K562 (cell line): ENCODE measurements around the gene TIMM22. TPM values are rescaled to one million over a fixed set of nuclear protein-coding genes. Genes with fewer than 3 reads are reported as not detected.

Experiments
- ATAC-seq: fragments of 200-7000 bp; cut with Tn5 transposase; 3 replicates; pipeline ENCODE4 v1.9.1; 2020; ENCODE audit warnings: moderate library complexity
- BruUV-seq: library from RNA; stranded (reverse); fragments of 400-500 nt; replicated peaks from 2 replicates; lab custom pipeline; 2021; lab: Mats Ljungman, UMichigan
- CTCF ChIA-PET: fragments of 300-600 bp; formaldehyde crosslinking; extraction: SDS; loops from one replicate; lab custom pipeline; 2021; ENCODE audit warnings: low intra/inter-chr PET ratio; lab: Yijun Ruan, JAX
- POLR2A ChIA-PET: fragments of 300-600, 350-650 bp; sonication (Branson Sonifier 250); formaldehyde crosslinking; extraction: SDS; loops from one replicate; lab custom pipeline; 2021; ENCODE audit warnings: antibody characterized with exemption, inconsistent platforms; lab: Yijun Ruan, JAX
- DNase-seq, 4 experiments: peaks; one replicate each; pipeline versions ENCODE4 v3.0.0 to v3.0.0-alpha.2; 2011 to 2018; ENCODE audit warnings: low spot score in 3 of 4, mixed read lengths in 3 of 4; ENCODE audit errors: extremely low read depth in 1 of 4
- FAIRE-seq: peaks from 2 replicates; lab custom pipeline; 2011; peaks lifted over from hg19 to GRCh38; lab: Jason Lieb, UNC
- H2AFZ ChIP-seq: 2 replicates; pipeline ENCODE4 v1.6.0; 2011; ENCODE audit warnings: low read depth, low read length, control low read depth, inconsistent platforms
- H3K27ac ChIP-seq: fragments of 200-600 bp; 3 replicates; pipeline ENCODE4 v1.8.0; 2011; ENCODE audit warnings: low read depth, mild to moderate bottlenecking, control low read depth, inconsistent platforms, low read length, moderate library complexity, mixed read lengths; ENCODE audit errors: extremely low read depth
- H3K27me3 ChIP-seq, 2 experiments: fragments of 300-600 bp in 1 of 2; 2 replicates in 1 of 2; 3 replicates in 1 of 2; pipeline versions ENCODE4 v1.6.0 to v1.8.0; 2011; ENCODE audit warnings: inconsistent platforms in 2 of 2, low read length in 2 of 2, mild to moderate bottlenecking in 1 of 2, mixed read lengths in 1 of 2, moderate library complexity in 1 of 2; ENCODE audit not compliant: control insufficient read depth in 2 of 2, insufficient read depth in 2 of 2
- H3K36me3 ChIP-seq: fragments of 300-600 bp; 3 replicates; pipeline ENCODE4 v1.8.0; 2011; ENCODE audit warnings: mild to moderate bottlenecking, low read length, inconsistent platforms; ENCODE audit not compliant: control insufficient read depth, insufficient read depth
- H3K4me1 ChIP-seq, 2 experiments: fragments of 200-600 bp in 1 of 2; replicated peaks in 1 of 2; 2 replicates in 1 of 2; 3 replicates in 1 of 2; pipeline versions ENCODE4 v1.5.1 to v1.8.0; 2011; ENCODE audit warnings: inconsistent platforms in 2 of 2, low read length in 2 of 2, mild to moderate bottlenecking in 1 of 2, mixed read lengths in 1 of 2, moderate library complexity in 1 of 2; ENCODE audit not compliant: control insufficient read depth in 2 of 2, insufficient read depth in 2 of 2
- H3K4me2 ChIP-seq: 2 replicates; pipeline ENCODE4 v1.6.1; 2011; ENCODE audit warnings: low read length, control low read depth, inconsistent platforms, mixed read lengths; ENCODE audit not compliant: insufficient read depth
- H3K4me3 ChIP-seq: fragments of 200-600 bp; sonication (generic), shearing (Covaris generic); 2 replicates; pipeline ENCODE4 v1.5.1; 2016; ENCODE audit warnings: control low read depth, inconsistent platforms
- H3K79me2 ChIP-seq: fragments of 200-600 bp; 3 replicates; pipeline ENCODE4 v1.8.0; 2011; ENCODE audit warnings: low read length, inconsistent platforms; ENCODE audit not compliant: control insufficient read depth, insufficient read depth
- H3K9ac ChIP-seq, 2 experiments: 2 replicates each; pipeline versions ENCODE4 v1.6.0 to v1.6.1; 2011; ENCODE audit warnings: low read depth in 2 of 2, low read length in 2 of 2, control low read depth in 1 of 2, inconsistent platforms in 1 of 2, mild to moderate bottlenecking in 1 of 2, mixed read lengths in 1 of 2; ENCODE audit not compliant: insufficient read depth in 1 of 2
- H3K9me1 ChIP-seq: one replicate; pipeline ENCODE4 v1.6.0; 2011; ENCODE audit warnings: inconsistent platforms, mild to moderate bottlenecking, low read length, moderate library complexity; ENCODE audit not compliant: control insufficient read depth, insufficient read depth
- H3K9me3 ChIP-seq: replicated peaks from 2 replicates; pipeline ENCODE4 v1.5.1; 2011; ENCODE audit warnings: low read depth, low read length, inconsistent platforms; ENCODE audit not compliant: control insufficient read depth, insufficient read depth
- H4K20me1 ChIP-seq: replicated peaks from 2 replicates; pipeline ENCODE4 v1.6.1; 2011; ENCODE audit warnings: low read length, inconsistent platforms, mixed read lengths; ENCODE audit not compliant: control insufficient read depth, insufficient read depth
- ADNP ChIP-seq: fragments of 200-800 bp; sonication (Bioruptor generic); IDR thresholded peaks from 2 replicates; pipeline ENCODE4 v1.6.1; 2016; ENCODE audit warnings: missing genetic modification characterization, missing compliant biosample characterization
- BDP1 ChIP-seq: IDR thresholded peaks from 3 replicates; pipeline ENCODE4 v1.6.1; 2011; ENCODE audit not compliant: insufficient read length, insufficient read depth
- CREB1 ChIP-seq, 2 experiments: sonication (generic) in 1 of 2; formaldehyde crosslinking in 1 of 2; IDR thresholded peaks; 2 replicates each; pipeline versions ENCODE4 v1.6.1 to v1.8.0; 2012 to 2022; ENCODE audit warnings: inconsistent platforms in 1 of 2, mild to moderate bottlenecking in 1 of 2, missing genetic modification reagents in 1 of 2, moderate library complexity in 1 of 2
- GTF2A2 ChIP-seq: IDR thresholded peaks from 2 replicates; pipeline ENCODE4 v1.6.1; 2016; ENCODE audit warnings: mild to moderate bottlenecking, missing genetic modification characterization, missing compliant biosample characterization
- KLF13 ChIP-seq: fragments of 450-650 bp; IDR thresholded peaks from 2 replicates; pipeline ENCODE4 v1.6.1; 2016; ENCODE audit warnings: missing genetic modification characterization, low read depth, mild to moderate bottlenecking, missing compliant biosample characterization, moderate library complexity, borderline replicate concordance
- NBN ChIP-seq: fragments of 450-650 bp; IDR thresholded peaks from 2 replicates; pipeline ENCODE4 v1.6.1; 2016; ENCODE audit warnings: low read depth, mild to moderate bottlenecking
- POLR3A ChIP-seq: IDR thresholded peaks from 2 replicates; pipeline ENCODE4 v1.6.1; 2011; ENCODE audit warnings: borderline replicate concordance, mild to moderate bottlenecking, moderate library complexity; ENCODE audit not compliant: insufficient read length, insufficient read depth; ENCODE audit errors: extremely low read depth
- RBFOX2 ChIP-seq: fragments of 200-400 bp; formaldehyde crosslinking; IDR thresholded peaks from 2 replicates; pipeline ENCODE4 v1.6.1; 2017; ENCODE audit warnings: low read depth, mild to moderate bottlenecking, low read length, moderate library complexity
- SNAPC5 ChIP-seq: fragments of 250-450 bp; sonication (Bioruptor Pico); IDR thresholded peaks from 2 replicates; pipeline ENCODE4 v1.8.0; 2021; ENCODE audit warnings: moderate library complexity, mild to moderate bottlenecking, inconsistent platforms
- TAF15 ChIP-seq: fragments of 200-400 bp; formaldehyde crosslinking; IDR thresholded peaks from 2 replicates; pipeline ENCODE4 v1.6.1; 2017; ENCODE audit warnings: mild to moderate bottlenecking, low read depth, low read length, moderate library complexity
- XRCC5 ChIP-seq: fragments of 200-400 bp; formaldehyde crosslinking; IDR thresholded peaks from 2 replicates; pipeline ENCODE4 v1.6.1; 2017; ENCODE audit warnings: low read depth, mild to moderate bottlenecking, low read length
- ZNF395 ChIP-seq: fragments of 200-800 bp; sonication (Bioruptor generic); IDR thresholded peaks from 2 replicates; pipeline ENCODE4 v1.6.1; 2017; ENCODE audit warnings: missing genetic modification characterization, missing compliant biosample characterization
- ZNF583 ChIP-seq: fragments of 250-450 bp; sonication (Bioruptor Pico); IDR thresholded peaks from 2 replicates; pipeline ENCODE4 v1.4.0; 2020
- ZNF589 ChIP-seq: fragments of 200-800 bp; sonication (Bioruptor generic); IDR thresholded peaks from 2 replicates; pipeline ENCODE4 v1.6.1; 2016; ENCODE audit warnings: low read depth, missing genetic modification characterization, missing compliant biosample characterization
- ZNF592 ChIP-seq: fragments of 450-650 bp; IDR thresholded peaks from 2 replicates; pipeline ENCODE4 v1.6.1; 2017; ENCODE audit warnings: antibody characterized with exemption, mild to moderate bottlenecking
- WGBS: fragments of 100-300 bp; shearing (Covaris generic); methylation state at CpG from one replicate; pipeline ENCODE4 v1.1.6; 2016; ENCODE audit warnings: low coverage, mixed read lengths; ENCODE audit not compliant: insufficient coverage; ENCODE audit errors: missing lambda C conversion rate; 5-methylcytosine and 5-hydroxymethylcytosine counted together
- in situ Hi-C: fragments of 300-500 bp; cut with MboI; formaldehyde crosslinking; loops from 4 replicates; pipeline ENCODE4 v1.15.0; 2018; ENCODE audit warnings: inconsistent platforms, mixed read lengths
- intact Hi-C: fragments of 100-400 bp; cut with micrococcal nuclease; formaldehyde crosslinking; loops from 2 replicates; pipeline ENCODE4 v1.14.2; 2022
- polyA plus RNA-seq, 8 experiments: library from polyadenylated mRNA; depleted of rRNA in 4 of 8; stranded (reverse) in 5 of 8; unstranded in 3 of 8; fragments of >200 nt; fragmentation: Nextera tagmentation in 2 of 8; fragmentation: Illumina TruSeq in 1 of 8; extraction: Ambion mirVana in 2 of 8; extraction: Trizol in 1 of 8; gene quantifications; 2 replicates each; pipeline versions ENCODE4 v1.2.1 to v1.2.3, GENCODE V29; 2011 to 2014; ENCODE audit warnings: inconsistent platforms in 1 of 8, missing spikeins in 1 of 8
- total RNA-seq, 7 experiments: library from RNA; depleted of rRNA in 6 of 7; stranded (reverse); fragments of >200 nt in 6 of 7; fragmentation: Illumina TruSeq in 2 of 7; extraction: Trizol in 2 of 7; gene quantifications; 2 replicates each; pipeline versions ENCODE4 v1.2.1 to v1.2.3, GENCODE V29; 2011 to 2021; ENCODE audit warnings: low replicate concordance in 1 of 7

Gene TIMM22
- total and polyA plus RNA-seq, 9 of the 15 experiments (the other 6 are each of a cell fraction or from before 2014, with no cell fraction given), result 5.9 to 14.1 (median 10.3) TPM

- ATAC-seq (no peak), FAIRE-seq (no peak), DNase-seq (no peak)
- no peaks in the 10 kb centered on the region for H3K79me2 ChIP-seq
- peaks cover 13 to 47% of the 10 kb centered on the region in 2 experiments; a peak in 4 of 5 replicates for H3K27me3 ChIP-seq
- H3K9me3 ChIP-seq, result no peaks in the 10 kb centered on the region
- WGBS, result 5% methylated on average over 5 of the region's 5 CpGs
- no TSS peak for BruUV-seq
- intact Hi-C loops, result no loop called here
- ChIA-PET CTCF (no interaction called here), POLR2A (no interaction called here)
- no peaks in the 10 kb centered on the region for H3K36me3 ChIP-seq
- H3K4me1 ChIP-seq, result peaks cover 0 to 20% of the 10 kb centered on the region in 2 experiments; a peak in 2 of 5 replicates
- H3K9ac ChIP-seq, result no peak overlapping the region
- H3K9me1 ChIP-seq, result no peaks in the 10 kb centered on the region
- H3K27ac ChIP-seq, result no peak overlapping the region
- TF ChIP-seq ADNP (tag), result no peak
- TF ChIP-seq SNAPC5 (CRISPR knock-in tag), result no peak
- TF ChIP-seq TAF15, result no peak
- TF ChIP-seq RBFOX2, result no peak
- no peak for TF ChIP-seq XRCC5
- no peak for TF ChIP-seq CREB1 (IDR thresholded peaks at IDR 0.05)
- no peak for TF ChIP-seq CREB1 (CRISPR knock-in tag; IDR thresholded peaks at IDR 0.05)
- TF ChIP-seq ZNF583 (CRISPR knock-in tag), result no peak
- TF ChIP-seq ZNF589 (CRISPR knock-in tag), result no peak
- no peak for TF ChIP-seq POLR3A
- no peak for TF ChIP-seq GTF2A2 (tag)
- no peak for TF ChIP-seq ZNF592
- no peak for TF ChIP-seq BDP1
- TF ChIP-seq NBN, result no peak
- no peak for TF ChIP-seq KLF13
- no peak for TF ChIP-seq ZNF395
- no peak overlapping the region for H3K4me3 ChIP-seq
- no peak overlapping the region for H2AFZ ChIP-seq
- no peak overlapping the region for H3K4me2 ChIP-seq
- no peaks in the 10 kb centered on the region for H4K20me1 ChIP-seq
- in situ Hi-C loops, result loop anchor here (10.0 kb wide), 1 partner anchor 91 kb away; no protein-coding TSS in a partner anchor
Measured at GRCh38 chr17:975371-975915, 21.5 kb upstream of the TIMM22 start.
